ENCODE results near the gene SIRPG.

SIRPG gene

GRCh38 chr20:1673424-1673823, 15.8 kb upstream of the SIRPG start:
- DNase-seq (ENCODE audit: low spot score) = no peak
- ChIA-PET POLR2A (ENCODE audit: low non-redundant PET) (no interaction called here), CTCF (no interaction called here)
- no peak overlapping the region for H3K27ac ChIP-seq
- TF ChIP-seq CTCF (conservative IDR thresholded peaks at IDR 0.05; ENCODE audit: low read depth) = no peak

GRCh38 chr20:1672728-1673127, 15.1 kb upstream of the SIRPG start:
- CTCF ChIA-PET = no interaction called here
- H3K27ac ChIP-seq = no peak overlapping the region
- TF ChIP-seq CTCF (conservative IDR thresholded peaks at IDR 0.05; ENCODE audit: low read depth) = no peak
- DNase-seq (ENCODE audit: low spot score) = no peak
- POLR2A ChIA-PET (ENCODE audit: low non-redundant PET) = no interaction called here

- no peak overlapping the region for H3K27ac ChIP-seq
- no peak for TF ChIP-seq CTCF (conservative IDR thresholded peaks at IDR 0.05; ENCODE audit: low read depth)
- ChIA-PET CTCF (no interaction called here), POLR2A (ENCODE audit: low non-redundant PET) (no interaction called here)
- no peak for DNase-seq (ENCODE audit: low spot score)
Measured at GRCh38 chr20:1671891-1672669, 14.5 kb upstream of the SIRPG start.

GRCh38 chr20:1669304-1669703, 11.7 kb upstream of the SIRPG start:
- no peak for TF ChIP-seq CTCF (conservative IDR thresholded peaks at IDR 0.05; ENCODE audit: low read depth)
- no peak overlapping the region for H3K27ac ChIP-seq
- POLR2A ChIA-PET (ENCODE audit: low non-redundant PET) = no interaction called here
- CTCF ChIA-PET = no interaction called here
- DNase-seq (ENCODE audit: low spot score) = no peak

- H3K27ac ChIP-seq = no peak overlapping the region
- TF ChIP-seq CTCF (conservative IDR thresholded peaks at IDR 0.05; ENCODE audit: low read depth) = no peak
- ChIA-PET CTCF (no interaction called here), POLR2A (ENCODE audit: low non-redundant PET) (no interaction called here)
- no peak for DNase-seq (ENCODE audit: low spot score)
Measured at GRCh38 chr20:1667502-1668085, 10.0 kb upstream of the SIRPG start.

GRCh38 chr20:1666802-1667201, 9.2 kb upstream of the SIRPG start:
- CTCF ChIA-PET = no interaction called here
- no peak for TF ChIP-seq CTCF (conservative IDR thresholded peaks at IDR 0.05; ENCODE audit: low read depth)
- DNase-seq (ENCODE audit: low spot score) = no peak
- H3K27ac ChIP-seq = no peak overlapping the region
- POLR2A ChIA-PET (ENCODE audit: low non-redundant PET) = no interaction called here
